GM12878 (cell line): Measurements from ENCODE around the gene ZNF792. TPM values are rescaled to one million over a fixed set of nuclear protein-coding genes. Genes with fewer than 3 reads are reported as not detected.
"Not testable (repeated sequence)": the region's sequence is repeated elsewhere in the genome, so short reads cannot be mapped to it uniquely, and the experiment has no call there.

Source experiments
- ATAC-seq: fragments of 200-7000 bp; cut with Tn5 transposase; 3 replicates; pipeline ENCODE4 v1.9.1; 2020; ENCODE audit warnings: mild to moderate bottlenecking, moderate library complexity
- BruUV-seq: library from RNA; stranded (reverse); fragments of 400-500 nt; replicated peaks from 2 replicates; lab custom pipeline; 2021; lab: Mats Ljungman, UMichigan
- CTCF ChIA-PET: fragments of 300-600 bp; sonication (Branson Sonifier 250); formaldehyde crosslinking; extraction: SDS; loops from one replicate; lab custom pipeline; 2021; ENCODE audit warnings: inconsistent platforms; lab: Yijun Ruan, JAX
- POLR2A ChIA-PET: fragments of 350-600 bp; formaldehyde crosslinking; extraction: SDS; loops from one replicate; lab custom pipeline; 2021; ENCODE audit warnings: inconsistent platforms; lab: Charles Lee
- RAD21 ChIA-PET: fragments of 300-600 bp; sonication (Branson Sonifier 250); formaldehyde crosslinking; loops from one replicate; lab custom pipeline; 2023; ENCODE audit warnings: antibody characterized with exemption; ENCODE audit not compliant: unreplicated experiment; lab: Charles Lee
- SMC1A ChIA-PET: fragments of 300-600 bp; sonication (Branson Sonifier 250); formaldehyde crosslinking; loops from one replicate; lab custom pipeline; 2023; ENCODE audit not compliant: unreplicated experiment, uncharacterized antibody; lab: Charles Lee
- DNase-seq: peaks from one replicate; pipeline ENCODE4 v3.0.0-alpha.2; 2011; ENCODE audit warnings: low read depth, low spot score
- FAIRE-seq: peaks from 3 replicates; lab custom pipeline; 2011; peaks lifted over from hg19 to GRCh38; lab: Jason Lieb, UNC
- H2AFZ ChIP-seq: 2 replicates; pipeline ENCODE4 v1.6.0; 2011; ENCODE audit warnings: low read depth, low read length, control low read depth; ENCODE audit not compliant: control insufficient read depth
- H3K27ac ChIP-seq: 2 replicates; pipeline ENCODE4 v1.5.1; 2011; ENCODE audit warnings: control low read depth; ENCODE audit not compliant: control insufficient read depth, insufficient read depth
- H3K27me3 ChIP-seq, 2 experiments: replicated peaks in 1 of 2; 2 replicates each; pipeline versions ENCODE4 v1.6.0 to v1.6.1; 2011; ENCODE audit warnings: low read length in 1 of 2; ENCODE audit not compliant: control insufficient read depth in 2 of 2, insufficient read depth in 2 of 2
- H3K36me3 ChIP-seq, 2 experiments: 2 replicates each; pipeline ENCODE4 v1.5.1; 2011; ENCODE audit warnings: low read length in 1 of 2; ENCODE audit not compliant: control insufficient read depth in 2 of 2, insufficient read depth in 2 of 2
- H3K4me1 ChIP-seq: 2 replicates; pipeline ENCODE4 v1.6.1; 2011; ENCODE audit warnings: mild to moderate bottlenecking, low read length, moderate library complexity, mixed read lengths; ENCODE audit not compliant: control insufficient read depth, insufficient read depth
- H3K4me2 ChIP-seq: 2 replicates; pipeline ENCODE4 v1.6.0; 2011; ENCODE audit warnings: control low read depth; ENCODE audit not compliant: control insufficient read depth, insufficient read depth
- H3K4me3 ChIP-seq: fragments of 200-600 bp; sonication (generic); 2 replicates; pipeline ENCODE4 v1.5.1; 2016
- H3K79me2 ChIP-seq: 2 replicates; pipeline ENCODE4 v1.6.0; 2011; ENCODE audit warnings: low read length; ENCODE audit not compliant: control insufficient read depth, insufficient read depth
- H3K9ac ChIP-seq: 2 replicates; pipeline ENCODE4 v1.8.0; 2011; ENCODE audit warnings: low read length, control low read depth, mixed read lengths; ENCODE audit not compliant: control insufficient read depth, insufficient read depth
- H3K9me3 ChIP-seq: replicated peaks from 3 replicates; pipeline ENCODE4 v1.5.1; 2011; ENCODE audit warnings: mild to moderate bottlenecking, low read length; ENCODE audit not compliant: control insufficient read depth, insufficient read depth
- H4K20me1 ChIP-seq: 2 replicates; pipeline ENCODE4 v1.6.0; 2011; ENCODE audit not compliant: control insufficient read depth, insufficient read depth
- GATAD2B ChIP-seq: fragments of 450-650 bp; conservative IDR thresholded peaks from 2 replicates; pipeline ENCODE4 v1.6.1; 2017; ENCODE audit warnings: low read depth, mild to moderate bottlenecking, moderate library complexity
- POLR2A ChIP-seq: IDR thresholded peaks from 2 replicates; pipeline ENCODE4 v1.6.1; 2011; ENCODE audit warnings: low read depth, mild to moderate bottlenecking, low read length
- WGBS: methylation state at CpG from one replicate; pipeline ENCODE4 v1.1.6; 2016; ENCODE audit warnings: low lambda C conversion rate; ENCODE audit not compliant: insufficient replicate concordance, insufficient coverage; ENCODE audit errors: missing lambda C conversion rate; 5-methylcytosine and 5-hydroxymethylcytosine counted together
- in situ Hi-C: fragments of 300-500 bp; cut with MboI; formaldehyde crosslinking; loops from 9 replicates; pipeline ENCODE4 v1.14.3; 2018; ENCODE audit warnings: mixed read lengths
- intact Hi-C: fragments of 100-400 bp; cut with micrococcal nuclease; formaldehyde crosslinking; loops from one replicate; pipeline ENCODE4 v1.14.2; 2022; ENCODE audit not compliant: unreplicated experiment
- polyA plus RNA-seq, 11 experiments: library from polyadenylated mRNA; depleted of rRNA in 4 of 11; unstranded in 6 of 11; stranded (reverse) in 5 of 11; fragments of >200 nt; fragmentation: Nextera tagmentation in 4 of 11; fragmentation: Illumina TruSeq in 1 of 11; extraction: Ambion mirVana in 4 of 11; extraction: Trizol in 1 of 11; gene quantifications; 1 replicate in 1 of 11; 2 replicates in 10 of 11; pipeline versions ENCODE4 v1.2.1 to v1.2.3, GENCODE V29; 2011 to 2016; ENCODE audit warnings: inconsistent platforms in 2 of 11, missing spikeins in 2 of 11, low read depth in 1 of 11
- total RNA-seq, 4 experiments: library from RNA; depleted of rRNA in 3 of 4; stranded (reverse); fragments of >200 nt in 3 of 4; fragmentation: Illumina TruSeq in 1 of 4; extraction: Trizol in 1 of 4; gene quantifications; 2 replicates each; pipeline versions ENCODE4 v1.2.1 to v1.2.3, GENCODE V29; 2013 to 2021

Gene ZNF792
- total and polyA plus RNA-seq, 10 of the 15 experiments (the other 5 are each of a cell fraction or from before 2014, with no cell fraction given): 0.53 to 4.8 (median 1.3) TPM

GRCh38 chr19:35006342-35006998, 42.4 kb upstream of the ZNF792 start:
- 98% methylated on average over 15 of the region's 15 CpGs for WGBS
- DNase-seq (no peak), ATAC-seq (no peak), FAIRE-seq (no peak)
- H3K27me3 ChIP-seq: no peaks in the 10 kb centered on the region
- H2AFZ ChIP-seq: no peak overlapping the region
- ChIA-PET RAD21 (interaction anchor here (0.9 kb wide), 1 partner anchor 33 kb away, joined by 3 read pairs; no protein-coding TSS in a partner anchor), CTCF (interaction anchor here (0.8 to 2.0 kb wide), 5 partner anchors 27 to 61 kb away, joined by 3 to 5 read pairs (median 3); no protein-coding TSS in a partner anchor), POLR2A (no interaction called here), SMC1A (no interaction called here)
- H3K4me2 ChIP-seq: no peak overlapping the region
- no TSS peak for BruUV-seq
- TF ChIP-seq GATAD2B (no peak), POLR2A (0 out of 2 replicates have a peak, but pooled peaks have one; percentile 26)
- in situ Hi-C loops (no loop called here), intact Hi-C loops (no loop called here)
- H3K9ac ChIP-seq: no peak overlapping the region
- no peak overlapping the region for H3K4me3 ChIP-seq
- peaks cover 33% of the 10 kb centered on the region for H3K79me2 ChIP-seq
- H3K9me3 ChIP-seq: no peaks in the 10 kb centered on the region
- no peak overlapping the region for H3K27ac ChIP-seq
- peaks cover 6 to 20% of the 10 kb centered on the region in 2 experiments; a peak in 3 of 4 replicates for H3K36me3 ChIP-seq
- peaks cover 6% of the 10 kb centered on the region; the same call in 1 of the 2 replicates for H4K20me1 ChIP-seq
- peaks cover 18% of the 10 kb centered on the region for H3K4me1 ChIP-seq

GRCh38 chr19:35006007-35006341, 41.9 kb upstream of the ZNF792 start:
- H3K9ac ChIP-seq, POLR2A ChIA-PET, H3K4me3 ChIP-seq, SMC1A ChIA-PET, H2AFZ ChIP-seq, ATAC-seq, H3K9me3 ChIP-seq, intact Hi-C loops, H4K20me1 ChIP-seq, H3K4me2 ChIP-seq, DNase-seq, H3K27me3 ChIP-seq, FAIRE-seq, H3K27ac ChIP-seq, in situ Hi-C loops, BruUV-seq: not testable (repeated sequence)
- H3K4me1 ChIP-seq: peaks cover 18% of the 10 kb centered on the region
- RAD21 ChIA-PET: interaction anchor here (0.9 kb wide), 1 partner anchor 33 kb away, joined by 3 read pairs; no protein-coding TSS in a partner anchor
- WGBS: 95% methylated on average over 6 of the region's 6 CpGs
- H3K79me2 ChIP-seq: peaks cover 37% of the 10 kb centered on the region
- CTCF ChIA-PET: interaction anchor here (1.1 to 2.0 kb wide), 4 partner anchors 26 to 41 kb away, joined by 3 to 5 read pairs (median 4); no protein-coding TSS in a partner anchor
- peaks cover 5 to 16% of the 10 kb centered on the region in 2 experiments; a peak in 3 of 4 replicates for H3K36me3 ChIP-seq
